8988T (cell line): ENCODE measurements around the gene BZW2.

ENCODE experiments used
- DNase-seq: peaks from one replicate; pipeline ENCODE4 v3.0.0; 2011

BZW2 gene

GRCh38 chr7:16726189-16726588 lies 80.2 kb downstream of the BZW2 start:
- DNase-seq, result no peak

- DNase-seq, result no peak
Measured at GRCh38 chr7:16727736-16728135, 81.8 kb downstream of the BZW2 start.

- no peak for DNase-seq
Measured at GRCh38 chr7:16728811-16729210, 82.8 kb downstream of the BZW2 start.

- DNase-seq, result no peak
Measured at GRCh38 chr7:16729541-16729940, 83.6 kb downstream of the BZW2 start.

- DNase-seq, result no peak
Measured at GRCh38 chr7:16730937-16731336, 85.0 kb downstream of the BZW2 start.

GRCh38 chr7:16732828-16733227 lies 86.8 kb downstream of the BZW2 start:
- DNase-seq, result no peak

GRCh38 chr7:16734148-16734726 lies 88.3 kb downstream of the BZW2 start:
- no peak for DNase-seq

- no peak for DNase-seq
Measured at GRCh38 chr7:16735020-16735419, 89.0 kb downstream of the BZW2 start.

GRCh38 chr7:16738011-16738688 lies 92.2 kb downstream of the BZW2 start:
- no peak for DNase-seq

- DNase-seq, result no peak
Measured at GRCh38 chr7:16739863-16740622, 94.1 kb downstream of the BZW2 start.

GRCh38 chr7:16740623-16740953 lies 94.6 kb downstream of the BZW2 start:
- no peak for DNase-seq

- no peak for DNase-seq
Measured at GRCh38 chr7:16740996-16741395, 95.0 kb downstream of the BZW2 start.

- no peak for DNase-seq
Measured at GRCh38 chr7:16741676-16742075, 95.7 kb downstream of the BZW2 start.

- no peak for DNase-seq
Measured at GRCh38 chr7:16742547-16742946, 96.6 kb downstream of the BZW2 start.

GRCh38 chr7:16743236-16743635 lies 97.3 kb downstream of the BZW2 start:
- no peak for DNase-seq

GRCh38 chr7:16744518-16745250 lies 98.7 kb downstream of the BZW2 start:
- DNase-seq, result no peak

- no peak for DNase-seq
Measured at GRCh38 chr7:16745645-16746044, 99.7 kb downstream of the BZW2 start.

- DNase-seq, result no peak
Measured at GRCh38 chr7:16747102-16747501, 101.1 kb downstream of the BZW2 start.

- DNase-seq, result peak; percentile 38
Measured at GRCh38 chr7:16753102-16753931, 107.3 kb downstream of the BZW2 start, which contains the start of gene TSPAN13. TSS of gene TSPAN13 (plus strand) at chr7:16753755. CDS start at chr7:16753968, 213 bp downstream.

- peak; percentile 11 for DNase-seq
Measured at GRCh38 chr7:16753932-16754855, 108.2 kb downstream of the BZW2 start.

- no peak for DNase-seq
Measured at GRCh38 chr7:16754856-16755317, 108.9 kb downstream of the BZW2 start.
